ENCODE data around the gene B3GAT1. TPM values are rescaled to one million over a fixed set of nuclear protein-coding genes. Genes with fewer than 3 reads are reported as not detected.

Gene B3GAT1
- total and polyA plus RNA-seq, 2 of the 13 experiments (the other 11 are each of a cell fraction or from before 2014, with no cell fraction given): not detected

- TF ChIP-seq ZNF574 (CRISPR knock-in tag; IDR thresholded peaks at IDR 0.05): no peak
- no peak for TF ChIP-seq CBFB (CRISPR knock-in tag; IDR thresholded peaks at IDR 0.05)
- TF ChIP-seq, protein P1, sequence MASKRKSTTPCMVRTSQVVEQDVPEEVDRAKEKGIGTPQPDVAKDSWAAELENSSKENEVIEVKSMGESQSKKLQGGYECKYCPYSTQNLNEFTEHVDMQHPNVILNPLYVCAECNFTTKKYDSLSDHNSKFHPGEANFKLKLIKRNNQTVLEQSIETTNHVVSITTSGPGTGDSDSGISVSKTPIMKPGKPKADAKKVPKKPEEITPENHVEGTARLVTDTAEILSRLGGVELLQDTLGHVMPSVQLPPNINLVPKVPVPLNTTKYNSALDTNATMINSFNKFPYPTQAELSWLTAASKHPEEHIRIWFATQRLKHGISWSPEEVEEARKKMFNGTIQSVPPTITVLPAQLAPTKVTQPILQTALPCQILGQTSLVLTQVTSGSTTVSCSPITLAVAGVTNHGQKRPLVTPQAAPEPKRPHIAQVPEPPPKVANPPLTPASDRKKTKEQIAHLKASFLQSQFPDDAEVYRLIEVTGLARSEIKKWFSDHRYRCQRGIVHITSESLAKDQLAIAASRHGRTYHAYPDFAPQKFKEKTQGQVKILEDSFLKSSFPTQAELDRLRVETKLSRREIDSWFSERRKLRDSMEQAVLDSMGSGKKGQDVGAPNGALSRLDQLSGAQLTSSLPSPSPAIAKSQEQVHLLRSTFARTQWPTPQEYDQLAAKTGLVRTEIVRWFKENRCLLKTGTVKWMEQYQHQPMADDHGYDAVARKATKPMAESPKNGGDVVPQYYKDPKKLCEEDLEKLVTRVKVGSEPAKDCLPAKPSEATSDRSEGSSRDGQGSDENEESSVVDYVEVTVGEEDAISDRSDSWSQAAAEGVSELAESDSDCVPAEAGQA (IDR thresholded peaks at IDR 0.05; ENCODE audit: low read depth): no peak
- TF ChIP-seq, protein P1 (CRISPR knock-in tag; IDR thresholded peaks at IDR 0.05; ENCODE audit: borderline replicate concordance): no peak
- TF ChIP-seq ZNF549 (CRISPR knock-in tag; IDR thresholded peaks at IDR 0.05): no peak
Observed at GRCh38 chr11:134410766-134411165, 1.3 kb downstream of the B3GAT1 start (continued).
